ENCODE data around the gene PRKG1.
"Not testable (repeated sequence)": the region's sequence is repeated elsewhere in the genome, so short reads cannot be mapped to it uniquely, and the experiment has no call there.

Gene PRKG1

GRCh38 chr10:51178634-51179033 lies 104.3 kb downstream of the PRKG1 start:
- DNase-seq, result no peak

GRCh38 chr10:51180141-51180540 lies 105.9 kb downstream of the PRKG1 start:
- DNase-seq, result no peak

GRCh38 chr10:51183783-51184182 lies 109.5 kb downstream of the PRKG1 start:
- DNase-seq, result no peak

- no peak for DNase-seq
These were observed 112.1 kb downstream of the PRKG1 start for GRCh38 chr10:51186361-51186760.

- DNase-seq, result no peak
These were observed 113.7 kb downstream of the PRKG1 start for GRCh38 chr10:51188008-51188407.

GRCh38 chr10:51188866-51189265 lies 114.6 kb downstream of the PRKG1 start:
- no peak for DNase-seq

- no peak for DNase-seq
These were observed 122.4 kb downstream of the PRKG1 start for GRCh38 chr10:51196508-51197175.

- no peak for DNase-seq
These were observed 123.9 kb downstream of the PRKG1 start for GRCh38 chr10:51198170-51198569.

GRCh38 chr10:51201947-51202346 lies 127.7 kb downstream of the PRKG1 start:
- no peak for DNase-seq

GRCh38 chr10:51203359-51203758 lies 129.1 kb downstream of the PRKG1 start:
- DNase-seq, result no peak

GRCh38 chr10:51204066-51204465 lies 129.8 kb downstream of the PRKG1 start:
- DNase-seq, result no peak

GRCh38 chr10:51204701-51205100 lies 130.4 kb downstream of the PRKG1 start:
- no peak for DNase-seq

- DNase-seq, result no peak
These were observed 132.2 kb downstream of the PRKG1 start for GRCh38 chr10:51206500-51206899.

- DNase-seq, result not testable (repeated sequence)
These were observed 138.7 kb downstream of the PRKG1 start for GRCh38 chr10:51212937-51213336.

- no peak for DNase-seq
These were observed 140.2 kb downstream of the PRKG1 start for GRCh38 chr10:51214207-51215196.

- no peak for DNase-seq
These were observed 141.9 kb downstream of the PRKG1 start for GRCh38 chr10:51215951-51216834.

- no peak for DNase-seq
These were observed 143.2 kb downstream of the PRKG1 start for GRCh38 chr10:51217505-51217904.

- DNase-seq, result no peak
These were observed 150.4 kb downstream of the PRKG1 start for GRCh38 chr10:51224671-51225161.

- no peak for DNase-seq
These were observed 153.8 kb downstream of the PRKG1 start for GRCh38 chr10:51227897-51228713.

- DNase-seq, result no peak
These were observed 154.4 kb downstream of the PRKG1 start for GRCh38 chr10:51228714-51229100.

GRCh38 chr10:51230887-51231585 lies 156.7 kb downstream of the PRKG1 start:
- no peak for DNase-seq

Data from NCI-H2171 (cell line).